NCI-H1417 (cell line): ENCODE measurements around the gene DLAT.
"Not testable (repeated sequence)": the region's sequence is repeated elsewhere in the genome, so short reads cannot be mapped to it uniquely, and the experiment has no call there.

Experiments used
- DNase-seq, 3 experiments: peaks; one replicate each; lab custom pipeline; 2025; lab: John Stamatoyannopoulos, UW

Gene DLAT

DNA sequence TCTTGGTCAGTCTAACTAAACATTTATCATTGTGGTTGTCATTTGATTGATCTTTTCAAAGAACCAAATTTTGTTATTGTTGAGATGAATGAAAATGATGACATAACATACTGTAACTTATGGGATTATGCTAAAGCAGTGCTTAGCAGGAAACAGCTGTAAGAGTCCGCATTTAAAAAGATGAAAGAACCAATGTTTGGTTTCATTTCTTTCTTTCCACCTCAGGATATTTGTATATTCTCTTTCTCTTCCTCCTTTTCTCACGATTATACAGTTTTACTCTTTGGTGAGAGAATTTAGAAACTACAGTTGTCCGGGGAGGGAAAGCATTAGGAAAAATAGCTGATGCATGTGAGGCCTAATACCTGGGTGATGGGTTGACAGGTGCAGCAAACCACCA is 25.5 kb downstream of the DLAT start:
- no peak for DNase-seq

DNA sequence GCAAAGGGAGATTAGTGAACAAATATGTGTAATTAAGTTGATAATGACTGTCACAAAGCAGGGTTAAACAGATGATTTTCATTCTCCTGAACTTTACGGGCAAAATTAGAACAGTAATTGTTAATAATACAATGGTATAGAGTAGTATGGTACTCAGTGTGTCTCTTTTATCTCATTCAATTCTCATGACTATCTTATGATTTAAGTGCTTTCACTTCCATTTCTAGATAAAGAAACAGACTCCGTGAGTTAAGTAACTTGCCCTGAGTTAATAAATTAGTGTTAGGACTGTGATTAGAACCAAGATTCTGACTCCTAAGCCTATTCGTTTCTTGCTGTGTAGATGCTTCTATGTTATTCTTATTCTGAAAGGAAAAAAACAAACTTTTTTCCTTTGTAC is 26.6 kb downstream of the DLAT start:
- DNase-seq: no peak

DNA sequence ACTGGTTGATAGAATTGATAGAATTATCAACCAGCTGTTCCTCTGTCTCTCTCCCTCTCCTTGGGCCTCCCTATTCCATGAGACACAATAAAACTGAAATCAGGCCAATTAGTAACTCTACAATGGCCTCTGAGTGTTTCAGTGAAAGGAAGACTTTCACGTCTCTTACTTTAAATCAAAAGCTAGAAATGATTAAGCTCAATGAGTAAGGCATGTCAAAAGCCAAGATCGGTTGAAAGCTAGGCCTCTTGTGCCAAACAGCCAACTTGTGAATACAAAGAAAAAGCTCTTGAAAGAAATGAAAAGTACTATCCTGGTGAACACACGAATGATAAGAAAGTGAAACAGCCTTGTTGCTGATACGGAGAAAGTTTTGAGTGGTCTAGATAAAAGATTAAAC is 32.0 kb downstream of the DLAT start:
- DNase-seq: no peak

DNA sequence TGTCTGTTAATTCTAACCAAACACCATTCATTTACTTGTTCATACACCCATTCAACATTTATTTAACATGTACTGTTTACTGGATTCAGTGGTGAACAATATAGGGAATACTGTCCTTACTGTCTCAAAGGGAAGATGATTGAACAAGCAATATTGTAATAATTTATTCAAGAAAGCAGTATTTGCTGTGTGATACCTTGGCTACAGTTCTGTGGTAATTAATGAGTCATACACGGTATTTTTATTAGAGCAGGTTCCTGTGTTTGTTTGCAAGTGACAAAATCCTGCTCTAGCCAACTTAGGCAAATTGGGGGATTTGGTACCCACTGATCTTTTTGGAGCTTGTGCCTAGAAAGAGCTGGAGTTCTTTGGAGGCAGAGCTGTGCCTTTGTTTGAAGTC is 32.9 kb downstream of the DLAT start:
- DNase-seq: no peak

DNA sequence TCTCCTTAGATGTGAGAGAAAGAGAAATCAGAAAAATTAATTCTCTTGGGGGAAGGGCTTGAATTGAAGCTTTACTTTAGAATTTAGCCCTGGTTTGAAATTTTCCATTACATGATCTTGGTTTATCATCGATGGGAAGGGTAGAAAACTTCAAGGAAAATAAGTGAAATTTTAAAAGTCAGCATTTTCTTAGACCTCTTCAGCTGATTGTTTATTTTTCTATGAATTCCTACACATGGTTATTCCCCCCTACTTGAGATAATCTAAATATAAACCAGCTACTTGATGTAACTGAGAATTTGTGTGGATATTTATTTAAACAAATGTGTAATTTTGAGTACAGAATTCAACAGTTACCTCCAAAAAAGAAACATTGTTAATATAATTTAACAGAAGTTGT is 37.7 kb downstream of the DLAT start:
- no peak for DNase-seq

DNA sequence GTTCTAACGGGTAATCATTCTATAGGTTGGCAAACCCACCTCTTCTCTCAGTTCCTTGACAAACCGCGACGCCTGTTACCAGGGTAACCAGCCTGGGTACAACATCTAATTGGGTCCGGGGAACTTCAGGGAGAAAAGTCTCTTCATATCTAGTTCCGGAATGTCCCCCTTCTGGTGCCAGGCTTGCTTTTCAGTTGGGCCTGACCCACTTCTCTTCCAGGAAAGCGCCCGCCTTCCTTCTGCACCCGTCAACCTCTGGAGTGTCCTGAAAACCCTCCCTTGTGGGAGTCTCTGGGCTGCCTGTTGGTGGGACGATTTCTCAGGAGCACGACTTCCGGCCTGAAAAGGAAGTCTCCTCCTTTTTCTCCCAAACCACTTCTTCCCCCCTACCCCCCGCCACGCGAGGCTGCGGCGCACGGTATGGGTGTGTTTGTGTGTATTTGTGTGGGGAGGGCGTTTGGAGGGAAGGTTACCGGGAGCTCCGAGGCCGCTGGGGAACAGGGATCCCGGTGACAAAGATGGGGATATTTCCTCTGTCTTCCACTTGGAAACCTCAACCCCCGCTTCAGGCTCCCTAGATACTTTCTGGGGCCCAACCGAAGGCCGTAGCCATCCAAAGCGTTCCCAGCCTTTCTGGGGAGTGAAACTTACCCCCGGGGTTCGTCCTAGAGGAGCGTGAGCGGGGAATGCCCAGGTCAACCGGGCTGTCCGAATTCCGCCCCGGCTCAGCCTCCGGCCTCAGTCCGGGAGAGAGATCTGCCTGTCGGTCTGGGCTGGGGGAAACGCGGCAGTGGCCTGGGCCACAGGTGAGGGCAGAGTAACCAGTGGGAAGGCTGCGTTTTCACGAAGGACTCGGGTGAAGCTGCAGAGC is 49.0 kb downstream of the DLAT start, which contains the start of the genes NKAPD1 and PIH1D2:
NKAPD1 (plus strand) TSS at position 359 of the 871 bp plus-strand sequence. CDS start 1,276 bp downstream, outside the sequence.
PIH1D2 (minus strand) TSS at position 77 of the 871 bp plus-strand sequence. CDS start 843 bp downstream, outside the sequence.
- peak; percentile 91 to 98 (median 98) for DNase-seq

DNA sequence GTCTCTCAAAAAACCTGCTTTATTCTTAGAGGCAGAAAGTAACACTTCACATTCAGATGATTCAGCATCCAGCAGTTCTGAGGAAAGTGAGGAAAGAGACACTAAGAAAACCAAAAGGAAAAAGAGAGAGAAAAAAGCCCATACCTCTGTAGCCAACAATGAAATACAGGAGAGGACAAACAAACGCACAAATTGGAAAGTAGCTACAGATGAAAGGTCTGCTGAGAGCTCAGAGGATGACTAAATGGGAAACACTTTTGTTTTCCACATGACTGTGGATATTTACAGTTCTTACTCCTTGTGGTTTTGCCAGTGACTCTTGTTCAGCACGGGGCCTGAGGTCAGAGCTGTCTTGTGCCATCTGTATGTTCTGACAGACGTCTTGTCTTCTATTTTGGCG is 57.5 kb downstream of the DLAT start:
- DNase-seq: no peak

DNA sequence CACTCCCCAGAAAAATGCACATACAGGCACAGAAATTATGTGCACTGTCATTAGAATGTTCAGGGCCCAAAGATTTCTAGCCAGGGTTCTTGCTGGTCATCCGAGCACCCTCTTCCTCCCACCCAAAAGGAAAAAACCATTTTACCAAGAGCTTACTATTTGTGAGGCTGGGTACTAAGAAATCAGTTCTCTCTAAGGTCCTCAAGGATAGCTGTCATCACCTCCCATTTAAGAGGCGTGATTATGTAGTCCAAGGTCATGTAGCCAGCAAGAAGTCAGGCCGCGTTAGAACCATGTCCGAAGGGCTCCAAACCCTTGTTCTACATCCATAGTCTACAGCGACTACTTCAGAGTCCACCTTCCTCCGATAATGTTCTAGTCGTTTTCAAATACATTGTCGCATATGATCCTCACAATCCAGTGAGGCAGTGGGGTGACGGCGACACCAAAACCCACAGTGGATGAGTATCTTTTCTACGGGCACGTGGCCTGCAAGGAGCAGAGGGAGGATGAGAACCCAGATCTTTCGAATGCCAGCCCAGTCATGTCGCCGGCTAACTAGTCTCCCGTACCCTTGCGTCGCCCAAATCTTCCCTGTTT is 60.7 kb downstream of the DLAT start:
- no peak for DNase-seq

DNA sequence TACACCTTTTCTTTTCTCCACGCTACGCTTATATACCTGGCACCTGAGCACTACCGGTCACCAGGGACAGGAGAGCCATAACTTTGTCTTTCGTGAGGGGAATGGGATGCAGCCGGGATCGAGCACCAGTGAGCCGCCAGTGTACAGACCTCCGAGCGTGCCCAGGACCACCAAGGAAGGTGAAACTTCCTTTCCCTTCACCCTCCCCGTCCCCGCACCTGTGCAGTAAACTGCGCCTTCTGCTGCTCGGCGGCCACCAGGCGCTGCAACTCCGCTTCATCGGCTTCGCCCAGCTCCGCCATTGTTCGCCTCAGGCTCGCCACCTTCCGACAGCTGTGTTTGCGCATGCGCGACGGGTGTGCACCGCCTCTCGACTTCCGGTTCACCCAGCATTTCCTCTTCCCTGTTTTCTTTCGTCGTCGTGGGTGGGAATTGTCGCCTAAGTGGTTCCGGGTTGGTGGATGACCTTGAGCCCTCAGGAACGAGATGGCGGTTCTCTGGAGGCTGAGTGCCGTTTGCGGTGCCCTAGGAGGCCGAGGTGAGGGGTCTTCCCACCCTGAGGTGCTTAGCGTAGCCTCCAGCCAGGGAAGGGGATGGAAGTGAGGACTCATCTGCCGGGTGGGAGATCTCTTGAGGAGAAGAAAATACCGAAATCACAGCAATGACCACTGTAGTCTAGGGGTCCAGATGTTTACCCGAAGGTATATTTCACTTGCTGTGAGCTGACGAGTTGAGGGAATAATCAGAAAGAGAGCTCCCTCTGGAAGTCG is 61.4 kb downstream of the DLAT start, which contains the start of the genes SDHD and TIMM8B:
SDHD (plus strand) TSS at position 452 of the 770 bp plus-strand sequence; CDS start at position 487, 35 bp downstream.
TIMM8B (minus strand) TSS at position 335 of the 770 bp plus-strand sequence; CDS start at position 302, 33 bp downstream.
- peak; percentile 96 to 99 (median 98) for DNase-seq

DNA sequence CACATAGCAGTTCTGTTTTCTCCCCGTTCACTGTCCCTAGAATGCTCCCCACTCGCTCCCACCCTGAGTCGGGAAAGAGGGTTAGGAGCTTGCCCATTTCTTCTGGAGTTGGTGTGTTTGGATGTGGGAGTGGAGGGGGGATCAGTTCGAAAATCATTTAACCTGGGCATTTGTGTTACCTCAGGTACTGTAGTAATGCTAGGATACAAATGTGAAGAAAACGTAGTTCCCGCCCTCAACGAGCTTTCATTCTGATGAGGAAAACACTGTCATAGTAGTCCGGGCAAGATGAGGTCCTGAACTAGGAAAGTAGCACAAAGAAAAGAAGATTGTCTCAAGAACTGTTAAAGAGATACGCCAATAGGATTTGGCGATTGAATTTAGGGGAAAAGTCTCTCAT is 62.0 kb downstream of the DLAT start:
- no peak for DNase-seq

DNA sequence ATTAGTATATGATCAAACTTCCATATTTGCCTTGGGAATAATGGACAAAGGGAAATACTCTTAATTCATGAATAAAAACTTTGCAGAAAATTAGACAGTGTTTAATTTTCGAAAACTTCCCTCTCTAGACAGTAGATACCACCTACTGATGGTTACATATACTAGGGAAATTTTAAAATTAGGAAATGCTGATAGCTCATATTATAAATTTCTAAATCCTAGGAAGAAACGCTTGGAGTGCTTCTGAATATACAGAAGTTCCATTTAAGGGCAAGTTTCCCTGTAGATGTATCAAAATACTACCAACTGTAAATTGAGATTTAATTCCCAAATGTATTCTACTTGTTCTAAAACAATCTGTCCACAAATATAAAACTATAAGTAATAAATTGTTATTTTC is 70.1 kb downstream of the DLAT start:
- not testable (repeated sequence) for DNase-seq

DNA sequence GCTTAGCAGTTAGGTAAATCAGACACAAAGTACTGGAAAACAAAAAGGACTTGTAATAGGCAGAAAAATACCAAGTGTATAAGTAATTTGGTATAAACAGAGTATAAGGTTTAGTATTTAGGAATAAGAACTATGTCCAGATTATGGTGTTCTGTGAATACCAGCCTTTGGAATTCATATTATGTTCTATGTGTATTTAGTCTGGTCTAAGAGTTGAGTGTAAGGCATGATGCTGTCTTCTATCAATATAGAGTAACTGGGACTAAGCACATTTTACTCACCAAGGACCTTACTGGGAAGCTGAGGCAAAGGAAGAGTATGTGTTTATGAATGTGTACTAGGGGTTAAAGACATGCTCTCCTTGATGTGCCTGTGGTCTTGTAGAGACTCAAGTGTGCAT is 71.0 kb downstream of the DLAT start:
- no peak for DNase-seq

DNA sequence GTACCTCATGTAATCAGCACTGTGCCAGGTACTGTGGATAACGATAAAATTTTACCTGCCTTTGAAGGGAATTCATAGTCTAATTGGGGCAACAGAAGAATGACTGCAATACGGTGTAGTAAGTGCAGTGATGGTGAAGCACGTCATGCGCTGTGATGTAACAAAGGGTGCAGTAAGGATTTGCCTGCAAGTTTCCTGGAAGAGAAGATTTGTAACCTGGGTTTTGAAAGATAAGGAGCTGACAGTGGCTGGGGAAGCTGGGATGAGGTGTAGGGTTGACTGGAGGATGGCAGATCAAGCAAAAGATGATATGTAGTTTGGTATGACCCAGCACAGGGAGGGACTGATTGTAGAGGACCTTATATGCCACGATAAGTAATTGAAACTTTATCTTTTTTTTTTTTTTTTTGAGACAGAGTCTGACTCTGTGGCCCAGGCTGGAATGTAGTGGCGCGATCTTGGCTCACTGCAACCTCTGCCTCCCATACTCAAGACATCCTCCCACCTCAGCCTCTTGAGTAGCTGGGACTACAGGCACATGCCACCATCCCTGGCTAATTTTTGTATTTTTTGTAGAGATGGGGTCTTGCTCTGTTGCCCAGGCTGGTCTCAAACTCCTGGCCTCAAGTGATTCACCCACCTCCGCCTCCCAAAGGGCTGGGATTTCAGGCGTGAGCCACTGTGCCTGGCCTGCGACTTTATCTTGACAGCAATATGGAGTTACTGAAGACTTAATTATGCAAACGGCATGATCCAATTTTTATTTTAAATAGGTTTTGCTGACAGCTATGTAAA is 72.7 kb downstream of the DLAT start:
- DNase-seq: no peak

DNA sequence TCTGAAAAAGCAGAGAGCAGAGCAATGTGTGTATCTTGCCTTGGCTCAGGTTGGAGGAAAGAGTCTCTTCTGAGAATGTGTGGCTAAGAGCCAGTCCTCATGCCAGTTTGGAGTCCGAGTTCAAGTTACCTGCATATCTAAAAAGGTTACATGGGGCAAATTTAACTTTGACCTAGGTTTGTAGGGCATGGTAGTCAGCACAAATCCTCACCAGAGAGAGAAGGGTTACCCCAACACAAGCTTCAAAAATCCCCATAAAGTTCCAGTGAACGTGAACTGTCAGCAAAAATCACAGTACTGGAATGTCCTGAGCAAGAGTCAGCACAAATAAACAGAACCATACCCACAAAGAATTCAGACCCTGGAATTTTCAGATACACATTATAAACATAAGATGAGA is 75.3 kb downstream of the DLAT start:
- DNase-seq: no peak

DNA sequence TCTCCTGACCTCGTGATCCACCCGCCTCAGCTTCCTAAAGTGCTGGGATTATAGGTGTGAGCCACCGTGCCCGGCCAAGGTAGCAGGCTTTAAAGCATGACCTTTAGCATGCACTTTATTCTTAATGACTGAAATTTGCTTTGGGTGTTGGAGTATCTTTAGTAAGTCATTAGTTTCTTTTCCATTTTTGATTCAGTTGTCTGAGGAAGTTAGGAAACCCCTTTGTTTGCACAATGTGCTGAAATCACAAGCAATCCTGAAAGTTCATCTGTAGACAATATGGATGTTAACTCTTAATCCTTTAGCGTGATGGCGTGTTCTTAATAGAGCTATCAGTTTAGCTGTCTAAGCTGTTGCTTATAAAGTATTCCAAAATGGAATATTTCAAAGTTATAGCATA is 78.2 kb downstream of the DLAT start:
- no peak for DNase-seq

DNA sequence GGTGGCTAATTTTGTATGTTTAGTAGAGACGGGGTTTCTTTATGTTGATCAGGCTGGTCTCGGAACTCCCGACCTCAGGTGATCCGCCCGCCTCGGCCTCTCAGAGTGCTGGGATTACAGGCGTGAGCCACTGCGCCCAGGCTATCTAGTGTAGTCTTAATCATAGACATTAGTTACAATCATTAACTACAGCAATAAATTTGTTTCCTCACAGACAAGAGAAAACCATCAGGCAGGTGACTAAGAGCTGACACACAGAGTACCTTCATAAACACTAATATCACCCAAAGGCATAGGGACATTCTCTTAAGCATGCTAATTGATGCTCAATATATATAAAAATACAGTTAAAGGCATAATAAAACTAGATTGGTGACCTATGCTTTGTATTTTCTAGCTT is 80.9 kb downstream of the DLAT start:
- peak in 1 of 3 experiments; percentile 33 for DNase-seq
